ENCODE results near the gene PACC1. TPM values are rescaled to one million over a fixed set of nuclear protein-coding genes. Genes with fewer than 3 reads are reported as not detected.
"Not testable (repeated sequence)": the region's sequence is repeated elsewhere in the genome, so short reads cannot be mapped to it uniquely, and the experiment has no call there.

Gene PACC1
- total RNA-seq, 6 donors from 2014 or later = 3.7 to 10.5 (median 7.8) TPM

- DNase-seq = no peak
- Histone ChIP-seq H3K36me3 (peaks cover 0 to 9% (median 6%) of the 10 kb centered on the region in 4 donors), H3K9me3 (peaks cover 0 to 8% (median 0%) of the 10 kb centered on the region in 4 donors), H3K4me1 (no peaks in the 10 kb centered on the region), H3K4me3 (no peak overlapping the region), H3K27ac (no peak overlapping the region), H3K27me3 (no peaks in the 10 kb centered on the region)
- 81% methylated on average over 7 of the region's 7 CpGs for WGBS, 2 donors
- ATAC-seq (ENCODE audit: low FRiP score in 2 of 2) = no peak
- TF ChIP-seq POLR2A (IDR thresholded peaks at IDR 0.05) (no peak), CTCF (IDR thresholded peaks at IDR 0.05) (no peak), EP300 (IDR thresholded peaks at IDR 0.05) (no peak), POLR2AphosphoS5 (IDR thresholded peaks at IDR 0.05) (no peak)
These were observed 12.7 kb downstream of the PACC1 start for GRCh38 chr1:212401838-212402582.

- ATAC-seq (ENCODE audit: low FRiP score in 2 of 2) = no peak
- TF ChIP-seq EP300 (IDR thresholded peaks at IDR 0.05) (no peak), POLR2AphosphoS5 (IDR thresholded peaks at IDR 0.05) (no peak), CTCF (IDR thresholded peaks at IDR 0.05) (no peak), POLR2A (IDR thresholded peaks at IDR 0.05) (no peak)
- Histone ChIP-seq H3K4me1 (no peaks in the 10 kb centered on the region), H3K27me3 (no peaks in the 10 kb centered on the region), H3K4me3 (no peak overlapping the region), H3K27ac (no peak overlapping the region), H3K36me3 (no peaks in the 10 kb centered on the region), H3K9me3 (peaks cover 0 to 16% (median 4%) of the 10 kb centered on the region in 4 donors)
- DNase-seq = no peak
- WGBS, 2 donors = 98 to 100% methylated on average over 4 of the region's 4 CpGs
These were observed 13.6 kb downstream of the PACC1 start for GRCh38 chr1:212401042-212401441.

- H3K4me1 ChIP-seq = no peaks in the 10 kb centered on the region
- no peaks in the 10 kb centered on the region for H3K27me3 ChIP-seq
- no peaks in the 10 kb centered on the region for H3K36me3 ChIP-seq
- ATAC-seq (ENCODE audit: low FRiP score in 2 of 2) (no peak), DNase-seq (no peak)
- no peak overlapping the region for H3K4me3 ChIP-seq
- WGBS, 2 donors = 94 to 100% methylated on average over 1 of the region's 1 CpG
- TF ChIP-seq POLR2AphosphoS5 (IDR thresholded peaks at IDR 0.05) = no peak
- TF ChIP-seq EP300 (IDR thresholded peaks at IDR 0.05) = no peak
- TF ChIP-seq CTCF (IDR thresholded peaks at IDR 0.05) = no peak
- no peak for TF ChIP-seq POLR2A (IDR thresholded peaks at IDR 0.05)
- H3K9me3 ChIP-seq = peaks cover 0 to 17% (median 5%) of the 10 kb centered on the region in 4 donors
- no peak overlapping the region for H3K27ac ChIP-seq
These were observed 17.5 kb downstream of the PACC1 start for GRCh38 chr1:212397171-212397570.

- no peak for ATAC-seq (ENCODE audit: low FRiP score in 2 of 2)
- TF ChIP-seq POLR2AphosphoS5 (IDR thresholded peaks at IDR 0.05) (no peak), CTCF (IDR thresholded peaks at IDR 0.05) (no peak)
- DNase-seq = no peak
- WGBS, 2 donors = 89 to 97% methylated on average over 3 of the region's 3 CpGs
- Histone ChIP-seq H3K36me3 (no peaks in the 10 kb centered on the region), H3K4me3 (no peak overlapping the region), H3K27me3 (no peaks in the 10 kb centered on the region), H3K9me3 (peaks cover 0 to 17% (median 5%) of the 10 kb centered on the region in 4 donors), H3K4me1 (no peaks in the 10 kb centered on the region), H3K27ac (no peak overlapping the region)
These were observed 18.0 kb downstream of the PACC1 start for GRCh38 chr1:212396638-212397037.

- WGBS, 2 donors = 94 to 97% methylated on average over 6 of the region's 6 CpGs
- not testable (repeated sequence) for ATAC-seq (ENCODE audit: low FRiP score in 2 of 2); H3K4me3 ChIP-seq; H3K27me3 ChIP-seq; H3K4me1 ChIP-seq; H3K27ac ChIP-seq; H3K36me3 ChIP-seq; DNase-seq
- peaks cover 0 to 17% (median 5%) of the 10 kb centered on the region in 4 donors for H3K9me3 ChIP-seq
These were observed 18.8 kb downstream of the PACC1 start for GRCh38 chr1:212395678-212396437.

Measured in upper lobe of left lung (tissue), 6 donors.